Neural progenitor cell (in vitro differentiated cells): ENCODE results near the gene MUC5AC.

Experiments used
- CTCF ChIP-seq: fragments of 200-600 bp; sonication (generic); IDR thresholded peaks from 2 replicates; pipeline ENCODE4 v1.5.1; 2017; ENCODE audit warnings: antibody characterized with exemption, mild to moderate bottlenecking
- EZH2phosphoT487 ChIP-seq: fragments of 200-600 bp; sonication (generic); IDR thresholded peaks from 2 replicates; pipeline ENCODE4 v1.6.1; 2017; ENCODE audit warnings: antibody characterized with exemption

- no peak for TF ChIP-seq CTCF
- TF ChIP-seq EZH2phosphoT487: no peak
Observed at GRCh38 chr11:1225386-1226225, 67.9 kb downstream of the MUC5AC start.
